Mesendoderm (in vitro differentiated cells): ENCODE data around the gene ENTHD1.

Experiments used
- DNase-seq: peaks from one replicate; pipeline ENCODE4 v3.0.0; 2013
- H2AK5ac ChIP-seq: 2 replicates; pipeline ENCODE4 v1.6.1; 2013; ENCODE audit warnings: low read length, inconsistent platforms
- H2BK120ac ChIP-seq: 2 replicates; pipeline ENCODE4 v1.6.1; 2013; ENCODE audit warnings: low read depth, mild to moderate bottlenecking, low read length, moderate library complexity, mixed read lengths
- H2BK15ac ChIP-seq: replicated peaks from 2 replicates; pipeline ENCODE4 v1.6.1; 2013; ENCODE audit warnings: low read depth, mild to moderate bottlenecking, moderate library complexity
- H2BK5ac ChIP-seq: 2 replicates; pipeline ENCODE4 v1.6.1; 2013; ENCODE audit warnings: low read length, inconsistent platforms
- H3K18ac ChIP-seq: 2 replicates; pipeline ENCODE4 v1.6.1; 2013; ENCODE audit warnings: mild to moderate bottlenecking, low read length, mixed read lengths
- H3K23ac ChIP-seq: one replicate; pipeline ENCODE4 v1.6.1; 2013; ENCODE audit warnings: low read length
- H3K27ac ChIP-seq: 2 replicates; pipeline ENCODE4 v1.5.1; 2013; ENCODE audit warnings: low read depth, mild to moderate bottlenecking, inconsistent platforms, low read length, moderate library complexity
- H3K27me3 ChIP-seq: 2 replicates; pipeline ENCODE4 v1.6.1; 2013; ENCODE audit warnings: low read length, control low read depth, mild to moderate bottlenecking, inconsistent platforms; ENCODE audit not compliant: insufficient read depth, poor library complexity
- H3K36me3 ChIP-seq: 2 replicates; pipeline ENCODE4 v1.6.1; 2013; ENCODE audit warnings: low read length, inconsistent platforms; ENCODE audit not compliant: control insufficient read depth, insufficient read depth
- H3K4ac ChIP-seq: one replicate; pipeline ENCODE4 v1.6.1; 2013; ENCODE audit warnings: low read depth, mild to moderate bottlenecking, low read length, moderate library complexity
- H3K4me1 ChIP-seq: 2 replicates; pipeline ENCODE4 v1.6.1; 2013; ENCODE audit warnings: low read depth, low read length, inconsistent platforms; ENCODE audit not compliant: control insufficient read depth
- H3K4me2 ChIP-seq: 2 replicates; pipeline ENCODE4 v1.6.1; 2013; ENCODE audit warnings: low read length
- H3K4me3 ChIP-seq: 2 replicates; pipeline ENCODE4 v1.5.1; 2013; ENCODE audit warnings: mild to moderate bottlenecking, low read length
- H3K56ac ChIP-seq: one replicate; pipeline ENCODE4 v1.6.1; 2013; ENCODE audit warnings: low read length
- H3K79me1 ChIP-seq: 2 replicates; pipeline ENCODE4 v1.6.1; 2013; ENCODE audit warnings: low read length, inconsistent platforms
- H3K79me2 ChIP-seq: 2 replicates; pipeline ENCODE4 v1.6.1; 2013; ENCODE audit warnings: mild to moderate bottlenecking, low read length; ENCODE audit not compliant: control insufficient read depth, insufficient read depth
- H3K9ac ChIP-seq: 2 replicates; pipeline ENCODE4 v1.6.1; 2013; ENCODE audit warnings: low read length, inconsistent platforms
- H4K5ac ChIP-seq: one replicate; pipeline ENCODE4 v1.6.1; 2013; ENCODE audit warnings: low read length
- H4K8ac ChIP-seq: one replicate; pipeline ENCODE4 v1.6.1; 2013; ENCODE audit warnings: low read depth, mild to moderate bottlenecking, control low read depth, low read length, moderate library complexity
- WGBS: extraction: QIAGEN DNeasy Blood & Tissue Kit; methylation state at CpG from one replicate; pipeline ENCODE4 v1.1.7; 2013; ENCODE audit warnings: low lambda C conversion rate, missing lambda C conversion rate; ENCODE audit not compliant: insufficient coverage; ENCODE audit errors: extremely low coverage; 5-methylcytosine and 5-hydroxymethylcytosine counted together

The ENTHD1 gene

GRCh38 chr22:39933741-39934140 is 40.2 kb upstream of the ENTHD1 start:
- DNase-seq, result no peak
- Histone ChIP-seq H3K79me1 (no peaks in the 10 kb centered on the region), H3K4me3 (no peak overlapping the region), H3K23ac (no peak overlapping the region), H3K27ac (no peak overlapping the region), H4K8ac (no peak overlapping the region), H3K18ac (no peak overlapping the region), H3K9ac (no peak overlapping the region), H3K4me1 (no peaks in the 10 kb centered on the region), H4K5ac (no peak overlapping the region), H2AK5ac (no peak overlapping the region), H3K79me2 (no peaks in the 10 kb centered on the region), H3K4ac (no peak overlapping the region), H3K36me3 (no peaks in the 10 kb centered on the region), H2BK120ac (no peak overlapping the region), H3K56ac (no peak overlapping the region), H3K27me3 (no peaks in the 10 kb centered on the region), H2BK5ac (no peak overlapping the region), H3K4me2 (no peak overlapping the region), H2BK15ac (no peak overlapping the region)
- WGBS, result no CpG with 5 or more reads among the region's 8 CpGs

GRCh38 chr22:39932918-39933649 is 39.5 kb upstream of the ENTHD1 start:
- no peaks in the 10 kb centered on the region for H3K79me2 ChIP-seq
- H3K9ac ChIP-seq, result no peak overlapping the region
- H2BK5ac ChIP-seq, result no peak overlapping the region
- H3K4me3 ChIP-seq, result no peak overlapping the region
- H3K18ac ChIP-seq, result no peak overlapping the region
- H3K4ac ChIP-seq, result no peak overlapping the region
- DNase-seq, result peak; percentile 91
- no peak overlapping the region for H4K8ac ChIP-seq
- no peak overlapping the region for H3K27ac ChIP-seq
- H3K36me3 ChIP-seq, result no peaks in the 10 kb centered on the region
- H3K56ac ChIP-seq, result no peak overlapping the region
- H3K4me2 ChIP-seq, result no peak overlapping the region
- no peaks in the 10 kb centered on the region for H3K79me1 ChIP-seq
- H3K27me3 ChIP-seq, result no peaks in the 10 kb centered on the region
- no peak overlapping the region for H2BK120ac ChIP-seq
- no peaks in the 10 kb centered on the region for H3K4me1 ChIP-seq
- H2AK5ac ChIP-seq, result no peak overlapping the region
- H4K5ac ChIP-seq, result no peak overlapping the region
- no peak overlapping the region for H3K23ac ChIP-seq
- WGBS, result no CpG with 5 or more reads among the region's 7 CpGs
- no peak overlapping the region for H2BK15ac ChIP-seq

- Histone ChIP-seq H3K79me2 (no peaks in the 10 kb centered on the region), H3K36me3 (no peaks in the 10 kb centered on the region), H3K9ac (no peak overlapping the region), H3K4ac (no peak overlapping the region), H3K4me2 (no peak overlapping the region), H3K23ac (no peak overlapping the region), H4K8ac (no peak overlapping the region), H2BK120ac (no peak overlapping the region), H3K27me3 (no peaks in the 10 kb centered on the region), H4K5ac (no peak overlapping the region), H3K18ac (no peak overlapping the region), H3K4me3 (no peak overlapping the region), H3K4me1 (no peaks in the 10 kb centered on the region), H2BK5ac (no peak overlapping the region), H2AK5ac (no peak overlapping the region), H3K56ac (no peak overlapping the region), H2BK15ac (no peak overlapping the region), H3K79me1 (no peaks in the 10 kb centered on the region), H3K27ac (no peak overlapping the region)
- DNase-seq, result no peak
- no CpG with 5 or more reads among the region's 2 CpGs for WGBS
Measured at GRCh38 chr22:39932166-39932565, 38.6 kb upstream of the ENTHD1 start.

GRCh38 chr22:39931251-39931650 is 37.7 kb upstream of the ENTHD1 start:
- no CpG with 5 or more reads among the region's 2 CpGs for WGBS
- Histone ChIP-seq H3K56ac (no peak overlapping the region), H2BK15ac (no peak overlapping the region), H3K23ac (no peak overlapping the region), H3K27ac (no peak overlapping the region), H4K5ac (no peak overlapping the region), H3K27me3 (no peaks in the 10 kb centered on the region), H3K4me3 (no peak overlapping the region), H3K79me2 (no peaks in the 10 kb centered on the region), H4K8ac (no peak overlapping the region), H3K18ac (no peak overlapping the region), H3K9ac (no peak overlapping the region), H3K36me3 (no peaks in the 10 kb centered on the region), H3K4me2 (no peak overlapping the region), H2BK120ac (no peak overlapping the region), H2BK5ac (no peak overlapping the region), H3K79me1 (no peaks in the 10 kb centered on the region), H3K4me1 (no peaks in the 10 kb centered on the region), H2AK5ac (no peak overlapping the region), H3K4ac (no peak overlapping the region)
- DNase-seq, result no peak

DNA sequence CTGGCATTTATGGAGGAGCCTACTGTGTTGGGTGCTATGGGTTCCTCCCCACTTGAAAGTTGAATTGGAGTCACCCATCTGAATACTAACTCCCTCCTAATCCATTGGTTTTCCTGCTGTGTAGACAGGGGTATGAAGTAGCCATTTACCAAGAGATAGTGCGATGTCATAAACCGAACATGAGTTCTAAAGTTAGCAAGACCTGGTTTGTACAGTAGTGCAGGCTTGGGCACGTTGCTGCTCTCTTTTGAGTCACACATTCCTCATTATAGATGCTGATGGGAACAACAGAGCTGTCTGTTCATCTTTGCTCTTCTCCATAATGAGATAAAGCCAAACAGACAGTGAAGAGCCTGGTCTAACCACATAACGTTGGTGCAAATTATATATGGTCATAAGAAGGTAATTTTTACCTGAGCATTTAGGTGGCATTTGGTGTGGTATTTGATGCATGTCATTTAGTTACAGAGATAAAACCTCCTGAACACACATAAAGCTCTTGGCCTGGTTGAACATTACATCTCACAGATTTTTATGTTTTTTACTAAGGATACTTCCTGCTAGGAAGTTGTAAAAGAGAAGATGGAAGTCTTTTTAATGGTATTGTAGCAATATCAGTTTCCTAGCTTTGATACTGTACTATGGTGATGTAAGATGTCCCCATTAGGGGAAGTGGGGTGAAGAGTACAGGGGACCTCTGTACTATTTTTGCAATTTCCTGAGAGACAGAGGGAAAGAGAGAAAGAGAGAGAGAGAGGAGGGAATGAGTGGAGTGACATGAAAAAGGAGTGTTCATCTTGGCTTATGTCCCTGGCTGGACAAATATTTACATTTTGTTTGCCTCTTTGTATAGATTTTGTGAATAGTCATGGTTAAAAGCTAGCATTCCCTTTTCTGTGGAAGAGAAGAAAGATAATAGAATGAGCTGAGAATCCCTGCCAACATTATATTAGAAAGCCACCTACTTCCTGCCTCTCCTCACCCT is 35.3 kb upstream of the ENTHD1 start:
- no peak overlapping the region for H2BK120ac ChIP-seq
- no peak overlapping the region for H2BK5ac ChIP-seq
- H4K8ac ChIP-seq, result no peak overlapping the region
- no peak overlapping the region for H3K4me3 ChIP-seq
- WGBS, result no CpG with 5 or more reads among the region's 4 CpGs
- no peak overlapping the region for H3K9ac ChIP-seq
- H3K27ac ChIP-seq, result no peak overlapping the region
- no peak overlapping the region for H2BK15ac ChIP-seq
- no peaks in the 10 kb centered on the region for H3K79me1 ChIP-seq
- H3K4ac ChIP-seq, result no peak overlapping the region
- no peak overlapping the region for H3K18ac ChIP-seq
- H3K4me2 ChIP-seq, result no peak overlapping the region
- no peaks in the 10 kb centered on the region for H3K79me2 ChIP-seq
- no peak overlapping the region for H3K23ac ChIP-seq
- H3K36me3 ChIP-seq, result no peaks in the 10 kb centered on the region
- no peaks in the 10 kb centered on the region for H3K27me3 ChIP-seq
- no peak overlapping the region for H4K5ac ChIP-seq
- no peak overlapping the region for H3K56ac ChIP-seq
- H3K4me1 ChIP-seq, result no peaks in the 10 kb centered on the region
- no peak overlapping the region for H2AK5ac ChIP-seq
- no peak for DNase-seq
